ENCODE results near the gene ASPRV1. TPM values are rescaled to one million over a fixed set of nuclear protein-coding genes. Genes with fewer than 3 reads are reported as not detected.

Gene ASPRV1
- total RNA-seq, 3 donors from 2014 or later (not counting 1 experiment from before 2014, with no cell fraction given) = 1.4 to 2.7 (median 1.9) TPM

- H3K4me1 Mint-ChIP-seq = peaks cover 13 to 18% of the 10 kb centered on the region in 2 donors
- no peaks in the 10 kb centered on the region for H3K27me3 ChIP-seq (ENCODE audit: control insufficient read depth, insufficient read depth, low read length)
- intact Hi-C loops (cut with micrococcal nuclease) = no loop called here
- no peak overlapping the region for H3K27ac ChIP-seq (ENCODE audit: low read length)
- no peak for ATAC-seq
- WGBS (ENCODE audit: insufficient coverage) = 89% methylated on average over 5 of the region's 5 CpGs
- H3K4me1 ChIP-seq (ENCODE audit: control insufficient read depth, insufficient read depth, low read length) = peaks cover 12% of the 10 kb centered on the region
- H3K27me3 Mint-ChIP-seq (ENCODE audit: low read depth in 2 of 2) = no peaks in the 10 kb centered on the region
- H3K9me3 Mint-ChIP-seq = no peaks in the 10 kb centered on the region
- DNase-seq = no peak
- no peak overlapping the region for H3K4me3 ChIP-seq (ENCODE audit: low read length)
- TF ChIP-seq, protein P1, sequence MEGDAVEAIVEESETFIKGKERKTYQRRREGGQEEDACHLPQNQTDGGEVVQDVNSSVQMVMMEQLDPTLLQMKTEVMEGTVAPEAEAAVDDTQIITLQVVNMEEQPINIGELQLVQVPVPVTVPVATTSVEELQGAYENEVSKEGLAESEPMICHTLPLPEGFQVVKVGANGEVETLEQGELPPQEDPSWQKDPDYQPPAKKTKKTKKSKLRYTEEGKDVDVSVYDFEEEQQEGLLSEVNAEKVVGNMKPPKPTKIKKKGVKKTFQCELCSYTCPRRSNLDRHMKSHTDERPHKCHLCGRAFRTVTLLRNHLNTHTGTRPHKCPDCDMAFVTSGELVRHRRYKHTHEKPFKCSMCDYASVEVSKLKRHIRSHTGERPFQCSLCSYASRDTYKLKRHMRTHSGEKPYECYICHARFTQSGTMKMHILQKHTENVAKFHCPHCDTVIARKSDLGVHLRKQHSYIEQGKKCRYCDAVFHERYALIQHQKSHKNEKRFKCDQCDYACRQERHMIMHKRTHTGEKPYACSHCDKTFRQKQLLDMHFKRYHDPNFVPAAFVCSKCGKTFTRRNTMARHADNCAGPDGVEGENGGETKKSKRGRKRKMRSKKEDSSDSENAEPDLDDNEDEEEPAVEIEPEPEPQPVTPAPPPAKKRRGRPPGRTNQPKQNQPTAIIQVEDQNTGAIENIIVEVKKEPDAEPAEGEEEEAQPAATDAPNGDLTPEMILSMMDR (IDR thresholded peaks at IDR 0.05) = no peak
- no peak overlapping the region for H3K4me3 Mint-ChIP-seq
- no peaks in the 10 kb centered on the region for H3K36me3 Mint-ChIP-seq
- peak overlapping the region; percentile 7 to 8 for H3K27ac Mint-ChIP-seq
- peaks cover 2% of the 10 kb centered on the region for H3K36me3 ChIP-seq (ENCODE audit: control insufficient read depth, insufficient read depth, low read length)
- H3K9me3 ChIP-seq (ENCODE audit: control insufficient read depth, insufficient read depth, low read length) = no peaks in the 10 kb centered on the region
Measured at GRCh38 chr2:69988086-69988635, 26.7 kb upstream of the ASPRV1 start.

DNA sequence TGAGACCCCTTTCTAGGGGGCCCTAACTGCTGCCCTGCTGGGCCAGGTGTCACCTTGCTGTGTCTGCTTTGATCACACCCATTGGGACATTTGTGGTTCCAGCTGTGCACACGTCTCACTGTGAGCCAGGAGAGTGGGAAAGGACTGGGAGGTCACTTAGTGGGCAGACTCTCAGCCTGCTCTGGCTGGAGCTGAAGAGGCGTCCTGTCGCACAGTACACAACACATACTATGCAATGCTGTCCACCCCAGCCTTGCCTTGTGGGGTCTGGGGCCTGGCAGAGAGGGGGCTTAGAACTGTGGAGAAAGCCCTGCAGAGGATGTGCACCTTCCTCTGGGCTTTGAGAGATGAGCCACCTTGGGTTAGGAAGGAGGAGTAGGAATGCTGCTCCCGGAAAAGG is 25.3 kb upstream of the ASPRV1 start:
- DNase-seq (no peak), ATAC-seq (no peak)
- no peak overlapping the region for H3K4me3 ChIP-seq (ENCODE audit: low read length)
- Mint-ChIP-seq H3K4me1 (peaks cover 13 to 18% of the 10 kb centered on the region in 2 donors), H3K4me3 (no peak overlapping the region), H3K36me3 (no peaks in the 10 kb centered on the region), H3K27me3 (ENCODE audit: low read depth in 2 of 2) (no peaks in the 10 kb centered on the region), H3K9me3 (no peaks in the 10 kb centered on the region), H3K27ac (peak overlapping the region in 1 of 2 donors; percentile 82)
- TF ChIP-seq, protein P1 (IDR thresholded peaks at IDR 0.05) = no peak
- WGBS (ENCODE audit: insufficient coverage) = 96% methylated on average over 2 of the region's 4 CpGs
- peaks cover 12% of the 10 kb centered on the region for H3K4me1 ChIP-seq (ENCODE audit: control insufficient read depth, insufficient read depth, low read length)
- H3K27me3 ChIP-seq (ENCODE audit: control insufficient read depth, insufficient read depth, low read length) = no peaks in the 10 kb centered on the region
- H3K36me3 ChIP-seq (ENCODE audit: control insufficient read depth, insufficient read depth, low read length) = no peaks in the 10 kb centered on the region
- intact Hi-C loops (cut with micrococcal nuclease) = no loop called here
- no peaks in the 10 kb centered on the region for H3K9me3 ChIP-seq (ENCODE audit: control insufficient read depth, insufficient read depth, low read length)
- no peak overlapping the region for H3K27ac ChIP-seq (ENCODE audit: low read length)

GRCh38 chr2:69985688-69986087 is 24.3 kb upstream of the ASPRV1 start:
- Histone ChIP-seq H3K27ac (ENCODE audit: low read length) (no peak overlapping the region), H3K36me3 (ENCODE audit: control insufficient read depth, insufficient read depth, low read length) (no peaks in the 10 kb centered on the region), H3K4me3 (ENCODE audit: low read length) (no peak overlapping the region), H3K9me3 (ENCODE audit: control insufficient read depth, insufficient read depth, low read length) (no peaks in the 10 kb centered on the region), H3K4me1 (ENCODE audit: control insufficient read depth, insufficient read depth, low read length) (peaks cover 12% of the 10 kb centered on the region), H3K27me3 (ENCODE audit: control insufficient read depth, insufficient read depth, low read length) (no peaks in the 10 kb centered on the region)
- no peaks in the 10 kb centered on the region for H3K27me3 Mint-ChIP-seq (ENCODE audit: low read depth in 2 of 2)
- H3K9me3 Mint-ChIP-seq = no peaks in the 10 kb centered on the region
- no peak overlapping the region for H3K4me3 Mint-ChIP-seq
- TF ChIP-seq, protein P1 (IDR thresholded peaks at IDR 0.05) = no peak
- peaks cover 13 to 18% of the 10 kb centered on the region in 2 donors for H3K4me1 Mint-ChIP-seq
- intact Hi-C loops (cut with micrococcal nuclease) = no loop called here
- H3K36me3 Mint-ChIP-seq = no peaks in the 10 kb centered on the region
- DNase-seq (peak; percentile 24 to 30), ATAC-seq (peak; percentile 90 to 94 (median 91))
- peak overlapping the region; percentile 71 to 82 for H3K27ac Mint-ChIP-seq
- 77% methylated on average over 10 of the region's 10 CpGs for WGBS (ENCODE audit: insufficient coverage)

DNA sequence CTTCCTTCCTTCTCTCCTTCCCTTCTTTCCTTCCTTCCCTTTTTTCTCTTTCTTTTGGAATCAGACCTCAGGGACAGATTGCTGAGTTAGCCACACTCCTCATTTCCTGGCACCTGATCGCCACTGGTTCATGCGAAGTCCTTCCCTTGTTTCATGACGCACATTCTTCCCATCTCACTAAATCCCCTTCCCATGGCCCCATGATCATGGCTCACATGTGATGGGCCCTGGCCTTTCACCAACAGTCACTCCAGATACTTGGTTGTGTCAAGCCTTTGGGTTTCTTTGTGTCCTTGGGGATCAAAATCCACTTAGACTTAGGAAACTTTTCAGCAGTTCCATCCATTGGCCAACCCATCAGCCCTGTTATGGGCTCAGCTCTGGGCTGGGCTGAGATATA is 23.8 kb upstream of the ASPRV1 start:
- 97% methylated on average over 3 of the region's 3 CpGs for WGBS (ENCODE audit: insufficient coverage)
- Histone ChIP-seq H3K9me3 (ENCODE audit: control insufficient read depth, insufficient read depth, low read length) (no peaks in the 10 kb centered on the region), H3K27me3 (ENCODE audit: control insufficient read depth, insufficient read depth, low read length) (no peaks in the 10 kb centered on the region), H3K27ac (ENCODE audit: low read length) (no peak overlapping the region), H3K36me3 (ENCODE audit: control insufficient read depth, insufficient read depth, low read length) (no peaks in the 10 kb centered on the region), H3K4me3 (ENCODE audit: low read length) (no peak overlapping the region), H3K4me1 (ENCODE audit: control insufficient read depth, insufficient read depth, low read length) (peaks cover 12% of the 10 kb centered on the region)
- H3K9me3 Mint-ChIP-seq = no peaks in the 10 kb centered on the region
- DNase-seq (no peak), ATAC-seq (no peak)
- no peak overlapping the region for H3K4me3 Mint-ChIP-seq
- TF ChIP-seq, protein P1 (IDR thresholded peaks at IDR 0.05) = no peak
- peak overlapping the region; percentile 71 to 82 for H3K27ac Mint-ChIP-seq
- intact Hi-C loops (cut with micrococcal nuclease) = no loop called here
- H3K36me3 Mint-ChIP-seq = no peaks in the 10 kb centered on the region
- peaks cover 13 to 18% of the 10 kb centered on the region in 2 donors for H3K4me1 Mint-ChIP-seq
- H3K27me3 Mint-ChIP-seq (ENCODE audit: low read depth in 2 of 2) = no peaks in the 10 kb centered on the region

All from natural killer cell (primary cell).